ENCODE results near the gene PDHX. TPM values are rescaled to one million over a fixed set of nuclear protein-coding genes. Genes with fewer than 3 reads are reported as not detected.
"Not testable (repeated sequence)": the region's sequence is repeated elsewhere in the genome, so short reads cannot be mapped to it uniquely, and the experiment has no call there.

PDHX gene
- polyA plus RNA-seq, 2 donors, result 13.6 to 13.7 TPM

DNA sequence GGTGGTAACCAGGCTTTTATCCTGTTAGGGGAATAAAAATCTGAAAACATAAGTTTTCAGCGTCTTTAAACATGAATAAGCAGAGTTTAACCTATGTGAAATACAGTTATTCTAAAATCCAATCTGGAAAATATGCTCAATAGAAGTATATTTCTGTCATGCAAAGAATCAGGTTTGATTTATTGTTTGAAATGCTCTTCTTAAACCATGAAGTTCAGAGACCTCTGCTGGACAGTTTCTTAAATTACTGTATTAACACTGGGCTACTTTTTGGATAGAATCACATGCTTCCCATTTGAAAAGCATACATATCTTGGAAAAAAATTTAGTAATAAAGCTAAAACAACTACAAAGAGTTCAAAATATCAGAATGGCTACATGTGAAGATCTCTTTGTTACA lies 25.6 kb upstream of the PDHX start:
- H3K27ac ChIP-seq (ENCODE audit: low read depth in 2 of 2, low read length in 1 of 2), result no peak overlapping the region
- H3K36me3 ChIP-seq (ENCODE audit: control insufficient read depth in 2 of 2, insufficient read depth in 2 of 2, low read length in 1 of 2), result no peaks in the 10 kb centered on the region
- 61% methylated on average over 1 of the region's 1 CpG for WGBS, 2 donors

DNA sequence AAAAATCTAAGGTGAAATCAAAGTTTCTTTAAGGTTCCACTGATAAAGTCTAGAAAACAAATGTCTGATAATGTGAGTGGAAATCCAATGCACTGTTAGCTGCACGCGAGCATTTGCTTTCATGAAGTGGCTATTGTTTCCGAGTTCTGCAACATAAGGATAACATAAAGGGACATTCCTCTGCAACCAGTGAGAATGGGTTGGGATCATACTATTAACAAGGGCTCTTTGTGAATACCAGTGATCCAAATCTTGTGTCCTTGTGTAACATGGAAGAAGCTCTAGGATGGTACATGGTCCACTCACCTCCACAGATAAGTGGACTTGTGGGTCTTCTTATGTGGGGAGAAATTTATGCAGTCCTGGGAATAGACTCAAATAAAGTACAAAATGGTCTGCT lies 24.8 kb upstream of the PDHX start:
- H3K4me3 ChIP-seq (ENCODE audit: low read depth in 1 of 2, low read length in 2 of 2), result no peak overlapping the region
- no peaks in the 10 kb centered on the region for H3K4me1 ChIP-seq (ENCODE audit: control insufficient read depth in 2 of 2, insufficient read depth in 2 of 2, low read length in 1 of 2)
- WGBS, 2 donors, result 67 to 78% methylated on average over 3 of the region's 3 CpGs
- H3K27ac ChIP-seq (ENCODE audit: low read depth in 2 of 2, low read length in 1 of 2), result no peak overlapping the region
- no peaks in the 10 kb centered on the region for H3K27me3 ChIP-seq (ENCODE audit: control insufficient read depth in 1 of 2, insufficient read depth in 2 of 2, low read length in 2 of 2)
- no peaks in the 10 kb centered on the region for H3K9me3 ChIP-seq (ENCODE audit: control insufficient read depth in 2 of 2, insufficient read depth in 1 of 2, low read depth in 1 of 2, low read length in 1 of 2)
- no peaks in the 10 kb centered on the region for H3K36me3 ChIP-seq (ENCODE audit: control insufficient read depth in 2 of 2, insufficient read depth in 2 of 2, low read length in 1 of 2)

More for the DNA sequence above, 25.6 kb upstream of the PDHX start:
- Histone ChIP-seq H3K27me3 (ENCODE audit: control insufficient read depth in 1 of 2, insufficient read depth in 2 of 2, low read length in 2 of 2) (no peaks in the 10 kb centered on the region), H3K4me3 (ENCODE audit: low read depth in 1 of 2, low read length in 2 of 2) (no peak overlapping the region), H3K9me3 (ENCODE audit: control insufficient read depth in 2 of 2, insufficient read depth in 1 of 2, low read depth in 1 of 2, low read length in 1 of 2) (no peaks in the 10 kb centered on the region), H3K4me1 (ENCODE audit: control insufficient read depth in 2 of 2, insufficient read depth in 2 of 2, low read length in 1 of 2) (no peaks in the 10 kb centered on the region)

DNA sequence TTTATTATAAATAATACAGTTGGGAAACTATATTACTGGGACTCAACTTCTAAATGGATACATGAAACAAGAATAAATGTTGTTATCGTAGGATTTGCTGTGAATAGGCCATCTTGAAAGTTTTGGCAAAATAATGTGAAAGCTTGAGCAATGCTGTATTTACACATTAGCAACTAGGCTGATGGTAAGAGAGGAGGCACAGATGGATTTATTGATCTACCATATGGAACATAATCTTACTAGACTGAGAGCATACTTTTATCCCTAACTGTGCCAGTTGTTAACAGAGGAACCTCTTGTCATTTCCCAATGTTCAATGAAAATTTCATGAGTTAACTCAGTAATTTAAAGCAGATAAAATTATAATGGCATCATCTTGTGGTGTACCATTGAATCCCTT lies 23.0 kb upstream of the PDHX start:
- no peaks in the 10 kb centered on the region for H3K36me3 ChIP-seq (ENCODE audit: control insufficient read depth in 2 of 2, insufficient read depth in 2 of 2, low read length in 1 of 2)
- WGBS, 2 donors, result 93 to 96% methylated on average over 1 of the region's 1 CpG
- no peak overlapping the region for H3K4me3 ChIP-seq (ENCODE audit: low read depth in 1 of 2, low read length in 2 of 2)
- H3K27ac ChIP-seq (ENCODE audit: low read depth in 2 of 2, low read length in 1 of 2), result no peak overlapping the region
- H3K9me3 ChIP-seq (ENCODE audit: control insufficient read depth in 2 of 2, insufficient read depth in 1 of 2, low read depth in 1 of 2, low read length in 1 of 2), result no peaks in the 10 kb centered on the region
- H3K27me3 ChIP-seq (ENCODE audit: control insufficient read depth in 1 of 2, insufficient read depth in 2 of 2, low read length in 2 of 2), result no peaks in the 10 kb centered on the region
- H3K4me1 ChIP-seq (ENCODE audit: control insufficient read depth in 2 of 2, insufficient read depth in 2 of 2, low read length in 1 of 2), result no peaks in the 10 kb centered on the region

DNA sequence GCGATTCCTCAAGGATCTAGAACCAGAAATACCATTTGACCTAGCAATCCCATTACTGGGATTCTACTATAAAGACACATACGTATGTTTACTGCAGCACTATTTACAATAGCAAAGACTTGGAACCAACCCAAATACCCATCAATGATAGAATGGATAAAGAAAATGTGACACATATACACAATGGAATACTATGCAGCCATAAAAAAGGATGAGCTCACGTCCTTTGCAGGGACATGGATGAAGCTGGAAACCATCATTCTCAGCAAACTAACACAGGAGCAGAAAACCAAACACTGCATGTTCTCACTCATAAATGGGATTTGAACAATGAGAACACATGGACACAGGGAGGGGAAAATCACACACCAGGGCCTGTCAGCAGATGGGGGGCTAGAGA lies 20.2 kb upstream of the PDHX start:
- 93% methylated on average over 3 of the region's 3 CpGs for WGBS, 2 donors

DNA sequence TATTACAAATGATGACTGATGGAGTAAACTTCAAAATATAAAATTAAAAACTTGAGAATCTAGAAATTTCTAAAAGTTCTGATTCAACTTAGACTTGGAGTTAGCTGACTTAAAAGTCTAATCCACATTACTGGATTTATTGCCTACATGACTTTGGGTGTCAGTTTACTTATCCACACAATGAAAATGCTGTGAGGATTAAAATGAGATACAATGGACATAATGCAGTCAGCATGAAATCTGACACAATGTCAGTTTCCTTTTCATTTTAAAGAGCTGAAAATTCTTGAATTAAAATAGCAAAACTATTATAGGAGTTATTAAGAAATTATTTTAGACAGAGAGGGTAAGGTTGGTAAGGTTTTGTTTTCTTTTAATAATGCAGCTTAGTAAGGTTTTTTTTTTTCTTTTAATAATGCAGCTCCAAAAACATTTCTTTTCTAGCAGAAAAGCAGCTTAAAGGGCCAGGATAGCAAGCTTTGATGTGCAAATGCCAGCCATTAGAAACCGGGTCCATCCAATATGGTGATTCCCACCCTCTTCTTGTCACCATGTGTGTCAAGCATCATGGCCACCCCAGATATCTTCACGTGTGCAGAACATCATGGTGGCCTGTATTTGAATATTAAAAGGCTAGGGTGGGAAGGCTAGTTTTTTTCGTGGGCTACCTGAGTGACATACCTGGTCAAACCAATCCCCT lies 19.1 kb upstream of the PDHX start:
- 94 to 99% methylated on average over 3 of the region's 3 CpGs for WGBS, 2 donors
- Histone ChIP-seq H3K27me3 (ENCODE audit: control insufficient read depth in 1 of 2, insufficient read depth in 2 of 2, low read length in 2 of 2) (no peaks in the 10 kb centered on the region), H3K4me3 (ENCODE audit: low read depth in 1 of 2, low read length in 2 of 2) (no peak overlapping the region), H3K4me1 (ENCODE audit: control insufficient read depth in 2 of 2, insufficient read depth in 2 of 2, low read length in 1 of 2) (no peaks in the 10 kb centered on the region), H3K36me3 (ENCODE audit: control insufficient read depth in 2 of 2, insufficient read depth in 2 of 2, low read length in 1 of 2) (no peaks in the 10 kb centered on the region), H3K9me3 (ENCODE audit: control insufficient read depth in 2 of 2, insufficient read depth in 1 of 2, low read depth in 1 of 2, low read length in 1 of 2) (peaks cover 3 to 4% of the 10 kb centered on the region in 2 donors), H3K27ac (ENCODE audit: low read depth in 2 of 2, low read length in 1 of 2) (no peak overlapping the region)

More for the DNA sequence above, 20.2 kb upstream of the PDHX start:
- H3K4me1 ChIP-seq (ENCODE audit: control insufficient read depth in 2 of 2, insufficient read depth in 2 of 2, low read length in 1 of 2); H3K4me3 ChIP-seq (ENCODE audit: low read depth in 1 of 2, low read length in 2 of 2); H3K9me3 ChIP-seq (ENCODE audit: control insufficient read depth in 2 of 2, insufficient read depth in 1 of 2, low read depth in 1 of 2, low read length in 1 of 2); H3K27ac ChIP-seq (ENCODE audit: low read depth in 2 of 2, low read length in 1 of 2); H3K36me3 ChIP-seq (ENCODE audit: control insufficient read depth in 2 of 2, insufficient read depth in 2 of 2, low read length in 1 of 2); H3K27me3 ChIP-seq (ENCODE audit: control insufficient read depth in 1 of 2, insufficient read depth in 2 of 2, low read length in 2 of 2): not testable (repeated sequence)

DNA sequence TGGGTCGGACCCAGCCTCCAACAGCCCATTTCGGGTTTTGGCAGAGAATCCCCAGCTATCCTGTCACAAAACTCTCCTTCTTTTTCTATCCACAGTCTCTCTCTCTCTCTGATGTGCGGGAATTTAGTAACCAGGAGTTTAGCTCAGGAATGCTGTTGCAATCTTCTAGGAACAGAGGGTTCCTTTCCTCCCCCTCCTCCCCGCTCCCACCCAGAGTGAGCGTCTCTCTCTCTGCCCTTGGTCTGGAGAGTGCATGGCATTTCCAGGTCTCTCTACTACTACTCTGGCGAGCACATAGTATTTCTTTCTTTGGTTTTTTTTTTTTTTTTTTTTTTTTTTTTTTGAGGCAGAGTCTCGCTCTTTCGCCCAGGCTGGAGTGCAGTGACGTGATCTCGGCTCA lies 17.9 kb upstream of the PDHX start:
- Histone ChIP-seq H3K9me3 (ENCODE audit: control insufficient read depth in 2 of 2, insufficient read depth in 1 of 2, low read depth in 1 of 2, low read length in 1 of 2) (peaks cover 3 to 4% of the 10 kb centered on the region in 2 donors), H3K4me1 (ENCODE audit: control insufficient read depth in 2 of 2, insufficient read depth in 2 of 2, low read length in 1 of 2) (no peaks in the 10 kb centered on the region), H3K36me3 (ENCODE audit: control insufficient read depth in 2 of 2, insufficient read depth in 2 of 2, low read length in 1 of 2) (no peaks in the 10 kb centered on the region), H3K27me3 (ENCODE audit: control insufficient read depth in 1 of 2, insufficient read depth in 2 of 2, low read length in 2 of 2) (no peaks in the 10 kb centered on the region), H3K4me3 (ENCODE audit: low read depth in 1 of 2, low read length in 2 of 2) (no peak overlapping the region), H3K27ac (ENCODE audit: low read depth in 2 of 2, low read length in 1 of 2) (no peak overlapping the region)
- 95 to 96% methylated on average over 6 to 10 of the region's 10 CpGs for WGBS, 2 donors

DNA sequence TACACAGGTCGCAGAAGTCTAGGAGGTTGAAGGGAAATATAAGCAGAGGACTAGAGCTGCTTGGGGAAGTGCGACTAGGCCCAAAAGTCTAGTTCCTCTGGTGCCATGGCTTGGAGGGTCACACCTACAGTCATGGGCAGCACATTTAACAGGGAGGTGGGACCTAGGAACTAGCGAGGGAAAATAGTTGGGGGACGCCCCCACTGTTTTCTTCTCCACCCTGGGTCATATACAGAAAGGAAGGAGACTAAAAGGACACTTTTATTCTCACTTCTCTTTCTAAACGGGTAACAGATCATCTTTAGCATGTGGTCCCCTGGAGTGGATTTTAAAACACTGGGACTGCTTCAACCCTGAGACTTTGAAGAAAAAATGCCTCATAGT lies 16.8 kb upstream of the PDHX start:
- Histone ChIP-seq H3K4me3 (ENCODE audit: low read depth in 1 of 2, low read length in 2 of 2) (no peak overlapping the region), H3K27ac (ENCODE audit: low read depth in 2 of 2, low read length in 1 of 2) (no peak overlapping the region), H3K4me1 (ENCODE audit: control insufficient read depth in 2 of 2, insufficient read depth in 2 of 2, low read length in 1 of 2) (no peaks in the 10 kb centered on the region), H3K9me3 (ENCODE audit: control insufficient read depth in 2 of 2, insufficient read depth in 1 of 2, low read depth in 1 of 2, low read length in 1 of 2) (peaks cover 3 to 4% of the 10 kb centered on the region in 2 donors), H3K36me3 (ENCODE audit: control insufficient read depth in 2 of 2, insufficient read depth in 2 of 2, low read length in 1 of 2) (no peaks in the 10 kb centered on the region), H3K27me3 (ENCODE audit: control insufficient read depth in 1 of 2, insufficient read depth in 2 of 2, low read length in 2 of 2) (no peaks in the 10 kb centered on the region)
- WGBS, 2 donors, result 96 to 97% methylated on average over 5 of the region's 5 CpGs

DNA sequence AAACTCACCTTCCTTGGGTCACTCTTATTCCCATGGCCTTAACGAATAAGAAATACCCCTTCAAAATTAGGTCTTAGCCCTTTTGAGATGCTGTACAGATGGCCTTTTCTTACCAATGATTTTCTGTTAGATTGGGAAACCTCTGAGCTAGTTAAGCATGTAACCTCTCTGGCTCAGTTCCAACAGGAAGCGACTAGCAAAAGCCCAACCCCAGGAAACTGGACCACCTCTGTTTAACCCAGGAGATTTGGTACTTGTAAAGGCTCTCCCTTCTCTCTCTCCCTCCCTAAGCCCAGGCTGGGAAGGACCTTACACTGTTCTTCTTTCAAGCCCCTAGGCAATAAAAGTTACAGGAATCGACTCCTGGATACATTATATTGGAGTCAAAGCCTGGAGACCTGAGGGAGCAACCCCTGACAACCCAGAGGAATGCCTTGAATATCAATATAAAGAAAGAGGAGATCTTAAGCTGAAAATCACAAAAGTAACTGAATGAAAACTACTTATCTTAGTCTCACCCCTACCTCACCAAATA lies 11.9 kb upstream of the PDHX start:
- no peaks in the 10 kb centered on the region for H3K4me1 ChIP-seq (ENCODE audit: control insufficient read depth in 2 of 2, insufficient read depth in 2 of 2, low read length in 1 of 2)
- peaks cover 2 to 3% of the 10 kb centered on the region in 2 donors for H3K9me3 ChIP-seq (ENCODE audit: control insufficient read depth in 2 of 2, insufficient read depth in 1 of 2, low read depth in 1 of 2, low read length in 1 of 2)
- no peak overlapping the region for H3K27ac ChIP-seq (ENCODE audit: low read depth in 2 of 2, low read length in 1 of 2)
- no peaks in the 10 kb centered on the region for H3K27me3 ChIP-seq (ENCODE audit: control insufficient read depth in 1 of 2, insufficient read depth in 2 of 2, low read length in 2 of 2)
- H3K4me3 ChIP-seq (ENCODE audit: low read depth in 1 of 2, low read length in 2 of 2), result no peak overlapping the region
- 86 to 88% methylated on average over 3 of the region's 3 CpGs for WGBS, 2 donors
- no peaks in the 10 kb centered on the region for H3K36me3 ChIP-seq (ENCODE audit: control insufficient read depth in 2 of 2, insufficient read depth in 2 of 2, low read length in 1 of 2)

DNA sequence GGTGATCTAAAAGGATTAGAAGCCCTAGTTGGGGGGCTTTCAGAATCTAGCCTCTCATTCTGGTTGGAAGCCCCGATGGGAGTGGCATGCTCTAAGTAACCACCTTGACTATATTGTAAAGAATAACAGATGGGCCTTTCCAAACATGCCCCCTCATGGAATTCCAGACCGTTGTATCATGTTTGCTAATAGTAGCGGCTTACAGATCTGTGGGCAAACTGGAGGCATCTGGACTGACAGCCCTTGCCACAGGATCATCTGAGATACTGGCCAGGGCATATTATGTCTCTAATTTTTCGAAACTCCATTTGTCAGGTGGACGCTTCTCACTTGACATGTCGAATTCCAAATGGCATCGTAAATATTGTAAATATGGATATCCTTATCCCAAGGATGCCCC lies 10.8 kb upstream of the PDHX start:
- Histone ChIP-seq H3K27me3 (ENCODE audit: control insufficient read depth in 1 of 2, insufficient read depth in 2 of 2, low read length in 2 of 2) (no peaks in the 10 kb centered on the region), H3K27ac (ENCODE audit: low read depth in 2 of 2, low read length in 1 of 2) (no peak overlapping the region), H3K4me3 (ENCODE audit: low read depth in 1 of 2, low read length in 2 of 2) (no peak overlapping the region), H3K4me1 (ENCODE audit: control insufficient read depth in 2 of 2, insufficient read depth in 2 of 2, low read length in 1 of 2) (no peaks in the 10 kb centered on the region), H3K36me3 (ENCODE audit: control insufficient read depth in 2 of 2, insufficient read depth in 2 of 2, low read length in 1 of 2) (no peaks in the 10 kb centered on the region), H3K9me3 (ENCODE audit: control insufficient read depth in 2 of 2, insufficient read depth in 1 of 2, low read depth in 1 of 2, low read length in 1 of 2) (no peaks in the 10 kb centered on the region)
- WGBS, 2 donors, result 92 to 95% methylated on average over 7 of the region's 7 CpGs

DNA sequence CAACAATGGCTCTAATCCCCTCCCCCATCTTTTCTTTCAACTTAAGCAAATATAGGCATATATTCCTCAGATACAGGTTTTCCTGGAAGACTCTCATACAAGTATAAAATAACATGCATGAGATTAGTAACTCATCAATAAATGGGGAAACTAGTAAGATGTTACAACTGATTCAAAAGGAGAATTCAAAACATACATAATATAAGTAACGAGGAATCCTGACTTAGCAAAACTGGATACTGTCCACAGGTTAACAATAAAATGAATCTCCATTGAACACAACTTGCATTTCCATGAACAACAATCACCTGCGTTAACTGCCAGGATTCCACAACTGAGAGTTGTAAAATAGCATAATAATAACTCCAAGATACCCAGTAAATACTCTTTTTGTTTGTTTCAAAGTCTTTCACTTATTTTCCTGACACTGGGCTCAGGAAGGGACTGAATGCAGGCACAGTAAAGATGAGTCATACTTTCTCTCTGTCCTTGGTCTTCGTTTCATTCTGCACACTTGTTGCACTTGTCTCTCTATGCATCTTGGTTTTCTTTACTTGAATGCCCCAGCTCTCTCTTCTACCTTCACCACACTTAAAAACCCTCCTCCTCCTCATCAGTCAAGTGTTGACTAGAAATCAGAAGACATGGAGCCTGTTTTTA lies 8.4 kb upstream of the PDHX start:
- H3K27me3 ChIP-seq (ENCODE audit: control insufficient read depth in 1 of 2, insufficient read depth in 2 of 2, low read length in 2 of 2), result no peaks in the 10 kb centered on the region
- H3K4me1 ChIP-seq (ENCODE audit: control insufficient read depth in 2 of 2, insufficient read depth in 2 of 2, low read length in 1 of 2), result no peaks in the 10 kb centered on the region
- WGBS, 2 donors, result 84 to 91% methylated on average over 3 of the region's 3 CpGs

More for the DNA sequence above, 8.4 kb upstream of the PDHX start:
- Histone ChIP-seq H3K36me3 (ENCODE audit: control insufficient read depth in 2 of 2, insufficient read depth in 2 of 2, low read length in 1 of 2) (no peaks in the 10 kb centered on the region), H3K27ac (ENCODE audit: low read depth in 2 of 2, low read length in 1 of 2) (no peak overlapping the region), H3K9me3 (ENCODE audit: control insufficient read depth in 2 of 2, insufficient read depth in 1 of 2, low read depth in 1 of 2, low read length in 1 of 2) (no peaks in the 10 kb centered on the region), H3K4me3 (ENCODE audit: low read depth in 1 of 2, low read length in 2 of 2) (no peak overlapping the region)
